Ishikawa (cell line): Measurements from ENCODE around the gene KIF26B.
A peak's percentile ranks its signal among the peaks of the same experiment; 100 is the strongest.

ENCODE experiments used
- CEBPB ChIP-seq: IDR thresholded peaks from 2 replicates; pipeline ENCODE4 v1.6.1; 2012
- CREB1 ChIP-seq: IDR thresholded peaks from 2 replicates; pipeline ENCODE4 v1.6.1; 2012; ENCODE audit warnings: low read depth
- EGR1 ChIP-seq: IDR thresholded peaks from 2 replicates; pipeline ENCODE4 v1.6.1; 2012
- EP300 ChIP-seq: IDR thresholded peaks from 2 replicates; pipeline ENCODE4 v1.6.1; 2012; ENCODE audit warnings: borderline replicate concordance
- FOXM1 ChIP-seq: IDR thresholded peaks from 2 replicates; pipeline ENCODE4 v1.6.1; 2012; ENCODE audit warnings: low read depth, borderline replicate concordance
- NFIC ChIP-seq: IDR thresholded peaks from 2 replicates; pipeline ENCODE4 v1.6.1; 2012
- RAD21 ChIP-seq: IDR thresholded peaks from 2 replicates; pipeline ENCODE4 v1.6.1; 2012; ENCODE audit warnings: low read depth
- TAF1 ChIP-seq: IDR thresholded peaks from 2 replicates; pipeline ENCODE4 v1.6.1; 2012; ENCODE audit warnings: low read depth, mild to moderate bottlenecking
- TCF12 ChIP-seq: IDR thresholded peaks from 2 replicates; pipeline ENCODE4 v1.6.1; 2012; ENCODE audit warnings: low read depth
- TEAD4 ChIP-seq: IDR thresholded peaks from 2 replicates; pipeline ENCODE4 v1.6.1; 2012
- YY1 ChIP-seq: IDR thresholded peaks from 2 replicates; pipeline ENCODE4 v1.6.1; 2012; ENCODE audit warnings: low read depth
- ZBTB7A ChIP-seq: IDR thresholded peaks from 2 replicates; pipeline ENCODE4 v1.6.1; 2012; ENCODE audit warnings: low read depth
- TF ChIP-seq, protein P1 (sequence below): IDR thresholded peaks from 2 replicates; pipeline ENCODE4 v1.6.1; 2012
- TF ChIP-seq, protein P2 (sequence below): IDR thresholded peaks from 2 replicates; pipeline ENCODE4 v1.6.1; 2012; ENCODE audit warnings: low read depth, mild to moderate bottlenecking
- TF ChIP-seq, protein P3 (sequence below): IDR thresholded peaks from 2 replicates; pipeline ENCODE4 v1.6.1; 2012

KIF26B gene

DNA sequence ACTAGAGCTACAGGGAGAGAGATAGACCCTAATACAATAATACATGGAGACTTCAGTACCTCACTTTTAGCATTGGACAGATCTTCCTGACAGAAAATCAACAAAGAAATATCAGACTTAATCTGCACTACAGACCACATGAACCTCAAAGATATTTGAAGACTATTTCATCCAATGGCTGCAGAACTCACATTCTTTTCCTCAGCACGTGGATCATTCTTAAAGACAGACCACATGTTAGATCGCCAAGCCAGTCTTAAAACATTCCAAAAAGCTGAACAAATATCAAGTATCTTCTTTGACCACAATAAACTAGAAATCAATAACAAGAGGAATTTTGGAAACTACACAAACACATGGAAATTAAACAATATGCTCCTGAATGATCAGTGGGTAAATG lies 576.0 kb downstream of the KIF26B start:
- TF ChIP-seq, protein P1, sequence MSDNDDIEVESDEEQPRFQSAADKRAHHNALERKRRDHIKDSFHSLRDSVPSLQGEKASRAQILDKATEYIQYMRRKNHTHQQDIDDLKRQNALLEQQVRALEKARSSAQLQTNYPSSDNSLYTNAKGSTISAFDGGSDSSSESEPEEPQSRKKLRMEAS = no peak
- TF ChIP-seq TCF12 (no peak), FOXM1 (no peak), TAF1 (no peak), YY1 (no peak), RAD21 (no peak), CEBPB (no peak), EGR1 (no peak), NFIC (no peak), EP300 (no peak), TEAD4 (no peak), CREB1 (no peak)
- TF ChIP-seq, protein P2, sequence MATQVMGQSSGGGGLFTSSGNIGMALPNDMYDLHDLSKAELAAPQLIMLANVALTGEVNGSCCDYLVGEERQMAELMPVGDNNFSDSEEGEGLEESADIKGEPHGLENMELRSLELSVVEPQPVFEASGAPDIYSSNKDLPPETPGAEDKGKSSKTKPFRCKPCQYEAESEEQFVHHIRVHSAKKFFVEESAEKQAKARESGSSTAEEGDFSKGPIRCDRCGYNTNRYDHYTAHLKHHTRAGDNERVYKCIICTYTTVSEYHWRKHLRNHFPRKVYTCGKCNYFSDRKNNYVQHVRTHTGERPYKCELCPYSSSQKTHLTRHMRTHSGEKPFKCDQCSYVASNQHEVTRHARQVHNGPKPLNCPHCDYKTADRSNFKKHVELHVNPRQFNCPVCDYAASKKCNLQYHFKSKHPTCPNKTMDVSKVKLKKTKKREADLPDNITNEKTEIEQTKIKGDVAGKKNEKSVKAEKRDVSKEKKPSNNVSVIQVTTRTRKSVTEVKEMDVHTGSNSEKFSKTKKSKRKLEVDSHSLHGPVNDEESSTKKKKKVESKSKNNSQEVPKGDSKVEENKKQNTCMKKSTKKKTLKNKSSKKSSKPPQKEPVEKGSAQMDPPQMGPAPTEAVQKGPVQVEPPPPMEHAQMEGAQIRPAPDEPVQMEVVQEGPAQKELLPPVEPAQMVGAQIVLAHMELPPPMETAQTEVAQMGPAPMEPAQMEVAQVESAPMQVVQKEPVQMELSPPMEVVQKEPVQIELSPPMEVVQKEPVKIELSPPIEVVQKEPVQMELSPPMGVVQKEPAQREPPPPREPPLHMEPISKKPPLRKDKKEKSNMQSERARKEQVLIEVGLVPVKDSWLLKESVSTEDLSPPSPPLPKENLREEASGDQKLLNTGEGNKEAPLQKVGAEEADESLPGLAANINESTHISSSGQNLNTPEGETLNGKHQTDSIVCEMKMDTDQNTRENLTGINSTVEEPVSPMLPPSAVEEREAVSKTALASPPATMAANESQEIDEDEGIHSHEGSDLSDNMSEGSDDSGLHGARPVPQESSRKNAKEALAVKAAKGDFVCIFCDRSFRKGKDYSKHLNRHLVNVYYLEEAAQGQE = no peak
- TF ChIP-seq, protein P3, sequence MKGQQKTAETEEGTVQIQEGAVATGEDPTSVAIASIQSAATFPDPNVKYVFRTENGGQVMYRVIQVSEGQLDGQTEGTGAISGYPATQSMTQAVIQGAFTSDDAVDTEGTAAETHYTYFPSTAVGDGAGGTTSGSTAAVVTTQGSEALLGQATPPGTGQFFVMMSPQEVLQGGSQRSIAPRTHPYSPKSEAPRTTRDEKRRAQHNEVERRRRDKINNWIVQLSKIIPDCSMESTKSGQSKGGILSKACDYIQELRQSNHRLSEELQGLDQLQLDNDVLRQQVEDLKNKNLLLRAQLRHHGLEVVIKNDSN = no peak

DNA sequence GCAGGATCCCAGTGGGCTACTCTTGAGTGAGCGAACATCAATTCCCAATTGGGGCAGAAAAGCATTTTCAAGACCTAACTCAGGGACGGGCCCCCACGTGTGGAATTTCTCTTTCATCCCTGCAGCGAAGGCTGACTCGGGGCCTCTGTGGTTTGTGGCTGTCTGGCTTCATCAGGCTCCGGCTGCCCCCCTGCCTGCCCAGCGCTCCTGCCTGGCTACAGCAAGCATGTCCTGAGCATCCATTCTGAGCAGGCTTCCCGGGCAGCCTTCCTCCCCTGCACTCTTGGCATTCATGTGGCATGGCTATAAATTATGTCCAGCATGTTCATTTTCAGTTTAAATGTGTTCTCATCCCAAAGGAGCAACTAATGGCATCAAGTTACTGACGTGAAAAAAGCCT lies 588.1 kb downstream of the KIF26B start:
- TF ChIP-seq TCF12 (no peak), ZBTB7A (no peak), CEBPB (no peak), EP300 (no peak), TEAD4 (no peak)

DNA sequence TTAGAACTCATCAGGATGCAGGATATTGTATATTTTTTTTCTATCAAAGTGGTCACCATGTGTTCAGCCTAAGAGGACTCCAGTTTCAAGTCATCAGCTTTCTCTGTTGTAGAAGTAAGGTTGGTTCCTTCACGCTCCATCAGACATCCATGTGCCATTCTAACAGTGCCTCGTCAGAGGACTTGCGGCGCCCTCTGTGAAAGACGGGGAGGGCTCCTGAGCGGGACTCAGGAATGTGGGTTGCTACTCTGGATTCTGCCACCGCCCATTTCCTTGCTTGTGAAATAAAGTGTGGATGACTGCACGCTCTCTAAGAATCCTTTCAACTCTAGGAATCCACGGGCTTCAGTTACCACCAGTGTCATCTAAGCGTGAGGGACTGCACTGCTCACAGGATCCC lies 593.5 kb downstream of the KIF26B start:
- TF ChIP-seq, protein P2 = no peak
- TF ChIP-seq TCF12 (0 out of 2 replicates have a peak, but pooled peaks have one; percentile 19), TEAD4 (peak; percentile 65), TAF1 (no peak), EGR1 (no peak)
- TF ChIP-seq, protein P1 = peak; percentile 43

DNA sequence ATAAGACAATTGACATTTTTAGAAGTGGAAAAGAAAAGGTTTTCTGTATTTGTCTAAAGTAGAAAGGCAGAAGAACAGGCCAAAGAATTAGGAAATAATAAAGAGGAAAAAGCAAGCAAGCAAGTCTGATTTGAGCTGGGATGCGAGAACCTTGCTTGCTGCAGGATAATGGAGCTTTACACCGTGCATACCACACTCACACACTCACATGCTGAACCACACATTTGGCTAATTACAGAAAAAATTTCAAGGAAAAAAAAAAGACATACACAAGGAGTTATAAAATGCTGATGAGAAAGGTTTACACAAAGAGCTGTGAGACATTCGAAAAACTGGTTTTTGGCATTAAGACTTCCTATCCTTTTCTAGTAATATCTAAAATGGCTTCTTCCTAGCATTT lies 593.9 kb downstream of the KIF26B start:
- TF ChIP-seq YY1 (no peak), RAD21 (no peak)

DNA sequence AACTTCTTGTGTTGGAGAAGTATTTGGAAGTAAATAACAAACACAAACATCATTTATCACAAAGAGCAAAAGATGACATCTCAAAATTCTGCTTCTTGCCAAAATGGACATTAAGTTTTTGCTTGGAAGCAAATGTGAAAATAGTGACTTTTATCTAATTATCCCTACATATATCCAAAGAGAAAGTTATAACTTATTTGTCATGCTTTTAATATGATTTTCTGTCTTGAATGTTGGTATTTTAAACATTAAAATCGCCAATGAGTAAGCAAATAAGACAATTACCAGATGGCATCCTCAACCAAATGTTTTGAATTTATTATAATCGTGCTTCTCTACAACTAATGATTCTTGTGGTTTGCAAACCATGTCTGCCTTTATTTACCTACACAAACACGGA lies 594.3 kb downstream of the KIF26B start:
- no peak for TF ChIP-seq YY1
- TF ChIP-seq EP300 = no peak
- TF ChIP-seq CEBPB = no peak
- no peak for TF ChIP-seq NFIC
- no peak for TF ChIP-seq TEAD4
- no peak for TF ChIP-seq EGR1
- no peak for TF ChIP-seq TCF12
- TF ChIP-seq, protein P1 = no peak
- no peak for TF ChIP-seq TAF1
- TF ChIP-seq, protein P2 = no peak
- TF ChIP-seq CREB1 = no peak
- no peak for TF ChIP-seq FOXM1
- TF ChIP-seq, protein P3 = no peak
- TF ChIP-seq ZBTB7A = no peak
- TF ChIP-seq RAD21 = no peak
